ENCODE measurements around the gene SHLD1. TPM values are rescaled to one million over a fixed set of nuclear protein-coding genes. Genes with fewer than 3 reads are reported as not detected.

Gene SHLD1
- total RNA-seq, 1 experiment from 2014 or later, result 6.7 TPM

DNA sequence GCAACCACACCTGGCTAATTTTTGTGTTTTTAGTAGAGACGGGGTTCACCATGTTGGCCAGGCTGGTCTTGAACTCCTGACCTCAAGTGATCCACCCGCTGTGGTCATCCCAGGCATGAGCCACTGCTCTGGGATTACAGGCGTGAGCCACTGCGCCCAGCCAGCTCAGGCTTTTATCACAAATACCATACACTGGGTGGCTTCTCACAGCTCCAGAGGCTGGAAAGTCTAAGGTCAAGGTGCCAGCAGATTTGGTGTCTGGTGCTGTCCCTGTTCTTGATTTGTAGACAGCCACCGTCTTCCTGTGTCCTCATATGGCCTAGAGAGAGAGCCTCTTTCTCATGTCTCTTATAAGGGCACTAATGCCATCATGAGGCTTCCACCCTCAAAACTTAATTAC lies 25.9 kb downstream of the SHLD1 start:
- no peak overlapping the region for H3K27ac Mint-ChIP-seq
- Histone ChIP-seq H3T11ph (ENCODE audit: low read length) (no peak overlapping the region), H2BK20ac (ENCODE audit: low read depth, low read length, poor library complexity, severe bottlenecking) (no peak overlapping the region), H3K18ac (ENCODE audit: insufficient read length, low read depth, low read length) (no peak overlapping the region), H4K91ac (ENCODE audit: insufficient read length, low read depth, low read length) (no peak overlapping the region), H3K9me3 (ENCODE audit: control insufficient read depth, low read depth, low read length) (no peaks in the 10 kb centered on the region), H3K27ac (ENCODE audit: insufficient read length, low read depth, low read length) (no peak overlapping the region), H3K79me2 (ENCODE audit: insufficient read depth, low read length) (no peaks in the 10 kb centered on the region), H4K8ac (replicated peaks; ENCODE audit: insufficient read length, low read depth, low read length) (no peak overlapping the region), H3K79me1 (ENCODE audit: insufficient read depth, low read depth, low read length, poor library complexity, severe bottlenecking) (no peaks in the 10 kb centered on the region), H3K56ac (ENCODE audit: insufficient read length, low read depth, low read length) (no peak overlapping the region), H3K27me3 (ENCODE audit: insufficient read depth, low read length) (no peaks in the 10 kb centered on the region), H3K9ac (ENCODE audit: extremely low read depth, insufficient read length, low read length) (no peak overlapping the region), H4K5ac (ENCODE audit: insufficient read length, low read depth, low read length) (no peak overlapping the region), H2BK5ac (ENCODE audit: insufficient read length, low read length) (no peak overlapping the region), H3K23me2 (ENCODE audit: insufficient read length, low read depth, low read length, poor library complexity, severe bottlenecking) (no peaks in the 10 kb centered on the region), H3K4me2 (ENCODE audit: insufficient read depth, insufficient read length, low read length) (no peak overlapping the region), H3K4ac (ENCODE audit: low read depth, low read length) (no peak overlapping the region), H2BK12ac (ENCODE audit: insufficient read length, low read depth, low read length) (no peak overlapping the region), H2BK15ac (ENCODE audit: low read depth, low read length) (no peak overlapping the region), H3K14ac (ENCODE audit: insufficient read depth, low read length) (no peak overlapping the region), H2AFZ (ENCODE audit: low read length) (no peak overlapping the region), H2BK120ac (ENCODE audit: low read depth, low read length, poor library complexity, severe bottlenecking) (no peak overlapping the region), H4K20me1 (ENCODE audit: control insufficient read depth, insufficient read depth, insufficient read length) (no peaks in the 10 kb centered on the region), H3K4me1 (ENCODE audit: insufficient read depth, low read length) (no peaks in the 10 kb centered on the region), H3K23ac (ENCODE audit: insufficient read length, low read depth, low read length) (no peak overlapping the region), H2AK5ac (ENCODE audit: insufficient read length, low read length) (no peak overlapping the region)
- peaks cover 0 to 21% (median 16%) of the 10 kb centered on the region in 3 experiments; a peak in 5 of 7 replicates for H3K36me3 Mint-ChIP-seq (ENCODE audit: insufficient read depth in 1 of 3, low read depth in 3 of 3)
- H3K9me3 Mint-ChIP-seq, result no peaks in the 10 kb centered on the region
- no peak for DNase-seq
- no peak overlapping the region for H3K4me3 Mint-ChIP-seq
- TF ChIP-seq, protein P1, sequence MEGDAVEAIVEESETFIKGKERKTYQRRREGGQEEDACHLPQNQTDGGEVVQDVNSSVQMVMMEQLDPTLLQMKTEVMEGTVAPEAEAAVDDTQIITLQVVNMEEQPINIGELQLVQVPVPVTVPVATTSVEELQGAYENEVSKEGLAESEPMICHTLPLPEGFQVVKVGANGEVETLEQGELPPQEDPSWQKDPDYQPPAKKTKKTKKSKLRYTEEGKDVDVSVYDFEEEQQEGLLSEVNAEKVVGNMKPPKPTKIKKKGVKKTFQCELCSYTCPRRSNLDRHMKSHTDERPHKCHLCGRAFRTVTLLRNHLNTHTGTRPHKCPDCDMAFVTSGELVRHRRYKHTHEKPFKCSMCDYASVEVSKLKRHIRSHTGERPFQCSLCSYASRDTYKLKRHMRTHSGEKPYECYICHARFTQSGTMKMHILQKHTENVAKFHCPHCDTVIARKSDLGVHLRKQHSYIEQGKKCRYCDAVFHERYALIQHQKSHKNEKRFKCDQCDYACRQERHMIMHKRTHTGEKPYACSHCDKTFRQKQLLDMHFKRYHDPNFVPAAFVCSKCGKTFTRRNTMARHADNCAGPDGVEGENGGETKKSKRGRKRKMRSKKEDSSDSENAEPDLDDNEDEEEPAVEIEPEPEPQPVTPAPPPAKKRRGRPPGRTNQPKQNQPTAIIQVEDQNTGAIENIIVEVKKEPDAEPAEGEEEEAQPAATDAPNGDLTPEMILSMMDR (conservative IDR thresholded peaks at IDR 0.05), result no peak
- no CpG with 5 or more reads among the region's 5 CpGs for WGBS (ENCODE audit: extremely low coverage, insufficient read length, low lambda C conversion rate)
- H3K27me3 Mint-ChIP-seq (ENCODE audit: low read depth), result no peaks in the 10 kb centered on the region
- peaks cover 9 to 13% of the 10 kb centered on the region in 2 experiments for H3K4me1 Mint-ChIP-seq

All from H9 (cell line).